ENCODE measurements around the gene CNN2.

- no peak for TF ChIP-seq REST (IDR thresholded peaks at IDR 0.05)
- no peak for TF ChIP-seq CTCF (IDR thresholded peaks at IDR 0.05)
- TF ChIP-seq POLR2A (IDR thresholded peaks at IDR 0.05; ENCODE audit: low read length): no peak
- TF ChIP-seq RAD21 (conservative IDR thresholded peaks at IDR 0.05 in 1 of 2, IDR thresholded peaks at IDR 0.05 in 1 of 2): no peak
- TF ChIP-seq ESRRA (IDR thresholded peaks at IDR 0.05; ENCODE audit: borderline replicate concordance, low read length): no peak
- no peak for TF ChIP-seq KDM5A (IDR thresholded peaks at IDR 0.05)
- no peak for TF ChIP-seq GATA3 (IDR thresholded peaks at IDR 0.05; ENCODE audit: borderline replicate concordance)
- TF ChIP-seq CBX2 (IDR thresholded peaks at IDR 0.05; ENCODE audit: borderline replicate concordance, low read depth): no peak
- no peak for TF ChIP-seq RFX5 (IDR thresholded peaks at IDR 0.05)
- no peak for TF ChIP-seq JUNB (IDR thresholded peaks at IDR 0.05)
- no peak for TF ChIP-seq PHF8 (IDR thresholded peaks at IDR 0.05; ENCODE audit: borderline replicate concordance, low read depth)
- TF ChIP-seq MAZ (IDR thresholded peaks at IDR 0.05; ENCODE audit: borderline replicate concordance, low read depth, low read length): no peak
Measured at GRCh38 chr19:1085053-1085658, 58.7 kb downstream of the CNN2 start.
